GM23338 (cell line): ENCODE results near the gene FAM9A. TPM values are rescaled to one million over a fixed set of nuclear protein-coding genes. Genes with fewer than 3 reads are reported as not detected.

ENCODE experiments used
- ATAC-seq: fragments of 200-7000 bp; cut with Tn5 transposase; 3 replicates; pipeline ENCODE4 v1.9.1; 2020
- DNase-seq: peaks from one replicate; pipeline ENCODE4 v3.0.0-alpha.2; 2015; ENCODE audit warnings: low spot score
- H2AFZ ChIP-seq: fragments of 200-600 bp; sonication (generic); 2 replicates; pipeline ENCODE4 v1.8.0; 2016; ENCODE audit warnings: antibody characterized with exemption, mild to moderate bottlenecking, moderate library complexity
- H3F3A ChIP-seq: fragments of 200-600 bp; sonication (generic); replicated peaks from 2 replicates; pipeline ENCODE4 v1.8.0; 2017; ENCODE audit warnings: antibody characterized with exemption, mixed run types, low read depth
- H3K27ac ChIP-seq: fragments of 200-600 bp; sonication (generic); 2 replicates; pipeline ENCODE4 v1.6.1; 2016; ENCODE audit warnings: low read depth
- H3K27me3 ChIP-seq: fragments of 200-600 bp; sonication (generic); 2 replicates; pipeline ENCODE4 v1.8.0; 2016; ENCODE audit warnings: mild to moderate bottlenecking, mixed run types, moderate library complexity; ENCODE audit not compliant: insufficient read depth
- H3K36me3 ChIP-seq: fragments of 200-600 bp; sonication (generic); 2 replicates; pipeline ENCODE4 v1.8.0; 2016; ENCODE audit warnings: mild to moderate bottlenecking; ENCODE audit not compliant: insufficient read depth
- H3K4me1 ChIP-seq: fragments of 200-600 bp; sonication (generic); 2 replicates; pipeline ENCODE4 v1.8.0; 2016; ENCODE audit warnings: mild to moderate bottlenecking, moderate library complexity; ENCODE audit not compliant: insufficient read depth
- H3K4me2 ChIP-seq: fragments of 200-600 bp; sonication (generic); 2 replicates; pipeline ENCODE4 v1.7.1; 2017; ENCODE audit warnings: mixed run types
- H3K4me3 ChIP-seq: fragments of 200-600 bp; sonication (generic); 2 replicates; pipeline ENCODE4 v1.6.1; 2016; ENCODE audit warnings: mixed run types
- H3K79me2 ChIP-seq: fragments of 200-600 bp; sonication (generic); replicated peaks from 2 replicates; pipeline ENCODE4 v1.8.0; 2017; ENCODE audit warnings: mild to moderate bottlenecking; ENCODE audit not compliant: insufficient read depth
- H3K9me2 ChIP-seq: fragments of 200-600 bp; sonication (generic); 2 replicates; pipeline ENCODE4 v1.8.0; 2017; ENCODE audit not compliant: insufficient read depth
- H4K20me1 ChIP-seq: fragments of 200-600 bp; sonication (generic); replicated peaks from 2 replicates; pipeline ENCODE4 v1.8.0; 2017; ENCODE audit warnings: mild to moderate bottlenecking; ENCODE audit not compliant: insufficient read depth
- H3K27ac Mint-ChIP-seq: 2 replicates; pipeline ENCODE4 v1.8.0; 2020; ENCODE audit warnings: inconsistent platforms, mild to moderate bottlenecking, moderate library complexity, mixed read lengths
- H3K27me3 Mint-ChIP-seq: 3 replicates; pipeline ENCODE4 v1.8.0; 2022; ENCODE audit warnings: low read depth, mild to moderate bottlenecking, moderate library complexity, mixed read lengths, inconsistent platforms; ENCODE audit not compliant: insufficient read depth, poor library complexity
- H3K36me3 Mint-ChIP-seq: 3 replicates; pipeline ENCODE4 v1.8.0; 2021; ENCODE audit warnings: low read depth, mild to moderate bottlenecking, inconsistent platforms, moderate library complexity, mixed read lengths
- H3K4me1 Mint-ChIP-seq: 3 replicates; pipeline ENCODE4 v1.8.0; 2020; ENCODE audit warnings: mild to moderate bottlenecking, inconsistent platforms, mixed read lengths
- H3K4me3 Mint-ChIP-seq: 3 replicates; pipeline ENCODE4 v1.8.0; 2021; ENCODE audit warnings: moderate library complexity, mild to moderate bottlenecking, inconsistent platforms, mixed read lengths
- H3K9me3 Mint-ChIP-seq: 3 replicates; pipeline ENCODE4 v1.8.0; 2020; ENCODE audit warnings: moderate library complexity, mild to moderate bottlenecking, inconsistent platforms, mixed read lengths
- CTCF ChIP-seq, 2 experiments: fragments of 200-600 bp in 1 of 2; sonication (generic) in 1 of 2; conservative IDR thresholded peaks; 2 replicates each; pipeline versions ENCODE4 v1.5.1 to v1.6.1; 2016 to 2017; ENCODE audit warnings: antibody characterized with exemption in 2 of 2, low read depth in 2 of 2, mild to moderate bottlenecking in 2 of 2, moderate library complexity in 1 of 2
- NANOG ChIP-seq: IDR thresholded peaks from 2 replicates; pipeline ENCODE4 v1.6.1; 2016; ENCODE audit warnings: antibody characterized with exemption, borderline replicate concordance
- STAT1 ChIP-seq: IDR thresholded peaks from one replicate; pipeline ENCODE4 v1.6.1; 2016; ENCODE audit warnings: antibody characterized with exemption; ENCODE audit not compliant: unreplicated experiment
- ZNF462 ChIP-seq: fragments of 250-450 bp; sonication (Bioruptor Pico); IDR thresholded peaks from 2 replicates; pipeline ENCODE4 v1.5.0; 2020; ENCODE audit warnings: mild to moderate bottlenecking, moderate library complexity
- polyA plus RNA-seq: library from polyadenylated mRNA; unstranded; fragments of >200 nt; fragmentation: Nextera tagmentation; extraction: Ambion mirVana; gene quantifications from 2 replicates; pipeline ENCODE4 v1.2.1, GENCODE V29; 2016
- total RNA-seq: library from RNA; depleted of rRNA; stranded (reverse); fragments of >200 nt; shearing (Covaris generic); gene quantifications from 2 replicates; pipeline ENCODE4 v1.2.3, GENCODE V29; 2014

FAM9A gene
- total and polyA plus RNA-seq, 2 experiments from 2014 or later = not detected

- Mint-ChIP-seq H3K36me3 (no peaks in the 10 kb centered on the region), H3K27ac (no peak overlapping the region), H3K4me3 (no peak overlapping the region), H3K27me3 (peaks cover 1% of the 10 kb centered on the region), H3K4me1 (no peaks in the 10 kb centered on the region), H3K9me3 (no peaks in the 10 kb centered on the region)
- Histone ChIP-seq H3K27me3 (no peaks in the 10 kb centered on the region), H3K36me3 (no peaks in the 10 kb centered on the region), H3K9me2 (no peaks in the 10 kb centered on the region), H3K4me1 (no peaks in the 10 kb centered on the region), H3K27ac (no peak overlapping the region), H4K20me1 (no peaks in the 10 kb centered on the region), H2AFZ (no peak overlapping the region), H3K4me3 (no peak overlapping the region), H3K4me2 (no peak overlapping the region), H3K79me2 (no peaks in the 10 kb centered on the region), H3F3A (no peaks in the 10 kb centered on the region)
- ATAC-seq = peak; percentile 78
- TF ChIP-seq CTCF (conservative IDR thresholded peaks at IDR 0.05; ENCODE audit: low read depth in 2 of 2) (peak; percentile 16 to 24; a peak in 2 of 4 replicates), ZNF462 (CRISPR knock-in tag) (no peak)
- peak; percentile 50 for DNase-seq
Measured at GRCh38 chrX:8845060-8845459, 43.9 kb upstream of the FAM9A start.

GRCh38 chrX:8844157-8844556 lies 43.0 kb upstream of the FAM9A start:
- no peaks in the 10 kb centered on the region for H3K4me1 ChIP-seq
- no peaks in the 10 kb centered on the region for H3F3A ChIP-seq
- H3K27ac Mint-ChIP-seq = no peak overlapping the region
- H3K27me3 Mint-ChIP-seq = peaks cover 1% of the 10 kb centered on the region
- H3K4me3 ChIP-seq = no peak overlapping the region
- H3K9me3 Mint-ChIP-seq = no peaks in the 10 kb centered on the region
- no peak overlapping the region for H3K4me3 Mint-ChIP-seq
- H3K27ac ChIP-seq = no peak overlapping the region
- H3K79me2 ChIP-seq = no peaks in the 10 kb centered on the region
- H3K36me3 Mint-ChIP-seq = no peaks in the 10 kb centered on the region
- no peaks in the 10 kb centered on the region for H3K36me3 ChIP-seq
- no peak for ATAC-seq
- no peaks in the 10 kb centered on the region for H3K9me2 ChIP-seq
- H4K20me1 ChIP-seq = no peaks in the 10 kb centered on the region
- H2AFZ ChIP-seq = no peak overlapping the region
- no peaks in the 10 kb centered on the region for H3K27me3 ChIP-seq
- H3K4me1 Mint-ChIP-seq = no peaks in the 10 kb centered on the region
- no peak overlapping the region for H3K4me2 ChIP-seq
- no peak for DNase-seq
- TF ChIP-seq STAT1 (no peak), NANOG (no peak), ZNF462 (CRISPR knock-in tag) (no peak)
